ENCODE measurements around the gene MMP2.

GRCh38 chr16:55515111-55515510 lies 36.1 kb downstream of the MMP2 start:
- TF ChIP-seq CTCF (IDR thresholded peaks at IDR 0.05) (no peak), POLR2A (IDR thresholded peaks at IDR 0.05) (no peak)
